Nephron progenitor cell (in vitro differentiated cells): ENCODE measurements around the gene EXOC4.

Source experiments
- DNase-seq: peaks from one replicate; pipeline ENCODE4 v3.0.0; 2021
- H3K27ac Mint-ChIP-seq: 2 replicates; pipeline ENCODE4 v1.8.0; 2021; ENCODE audit warnings: mild to moderate bottlenecking, moderate library complexity, mixed read lengths
- H3K27me3 Mint-ChIP-seq: 2 replicates; pipeline ENCODE4 v1.8.0; 2021; ENCODE audit warnings: mild to moderate bottlenecking, low read depth, mixed read lengths; ENCODE audit not compliant: poor library complexity
- H3K36me3 Mint-ChIP-seq: 2 replicates; pipeline ENCODE4 v1.8.0; 2021; ENCODE audit warnings: low read depth, mixed read lengths
- H3K4me1 Mint-ChIP-seq: 2 replicates; pipeline ENCODE4 v1.8.0; 2021; ENCODE audit warnings: mixed read lengths
- H3K4me3 Mint-ChIP-seq: 2 replicates; pipeline ENCODE4 v1.8.0; 2021; ENCODE audit warnings: mild to moderate bottlenecking, moderate library complexity, mixed read lengths
- H3K9me3 Mint-ChIP-seq: 2 replicates; pipeline ENCODE4 v1.8.0; 2021; ENCODE audit warnings: mild to moderate bottlenecking, moderate library complexity, mixed read lengths
- TF ChIP-seq, protein P1 (sequence below): fragments of 200-600 bp; sonication (generic); IDR thresholded peaks from 2 replicates; pipeline ENCODE4 v1.5.0; 2021; ENCODE audit warnings: antibody characterized with exemption

EXOC4 gene

GRCh38 chr7:133919810-133920209 lies 666.9 kb downstream of the EXOC4 start:
- TF ChIP-seq, protein P1, sequence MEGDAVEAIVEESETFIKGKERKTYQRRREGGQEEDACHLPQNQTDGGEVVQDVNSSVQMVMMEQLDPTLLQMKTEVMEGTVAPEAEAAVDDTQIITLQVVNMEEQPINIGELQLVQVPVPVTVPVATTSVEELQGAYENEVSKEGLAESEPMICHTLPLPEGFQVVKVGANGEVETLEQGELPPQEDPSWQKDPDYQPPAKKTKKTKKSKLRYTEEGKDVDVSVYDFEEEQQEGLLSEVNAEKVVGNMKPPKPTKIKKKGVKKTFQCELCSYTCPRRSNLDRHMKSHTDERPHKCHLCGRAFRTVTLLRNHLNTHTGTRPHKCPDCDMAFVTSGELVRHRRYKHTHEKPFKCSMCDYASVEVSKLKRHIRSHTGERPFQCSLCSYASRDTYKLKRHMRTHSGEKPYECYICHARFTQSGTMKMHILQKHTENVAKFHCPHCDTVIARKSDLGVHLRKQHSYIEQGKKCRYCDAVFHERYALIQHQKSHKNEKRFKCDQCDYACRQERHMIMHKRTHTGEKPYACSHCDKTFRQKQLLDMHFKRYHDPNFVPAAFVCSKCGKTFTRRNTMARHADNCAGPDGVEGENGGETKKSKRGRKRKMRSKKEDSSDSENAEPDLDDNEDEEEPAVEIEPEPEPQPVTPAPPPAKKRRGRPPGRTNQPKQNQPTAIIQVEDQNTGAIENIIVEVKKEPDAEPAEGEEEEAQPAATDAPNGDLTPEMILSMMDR = no peak
- H3K4me1 Mint-ChIP-seq = no peaks in the 10 kb centered on the region
- no peak for DNase-seq
- peaks cover 59% of the 10 kb centered on the region for H3K36me3 Mint-ChIP-seq
- H3K4me3 Mint-ChIP-seq = no peak overlapping the region
- H3K27me3 Mint-ChIP-seq = no peaks in the 10 kb centered on the region
- peaks cover 33% of the 10 kb centered on the region for H3K9me3 Mint-ChIP-seq
- no peak overlapping the region for H3K27ac Mint-ChIP-seq

- no peak overlapping the region for H3K27ac Mint-ChIP-seq
- no peaks in the 10 kb centered on the region for H3K27me3 Mint-ChIP-seq
- H3K4me1 Mint-ChIP-seq = no peaks in the 10 kb centered on the region
- DNase-seq = no peak
- H3K36me3 Mint-ChIP-seq = peaks cover 59% of the 10 kb centered on the region
- TF ChIP-seq, protein P1 = no peak
- peaks cover 33% of the 10 kb centered on the region for H3K9me3 Mint-ChIP-seq
- H3K4me3 Mint-ChIP-seq = no peak overlapping the region
Observed at GRCh38 chr7:133921635-133922182, 668.8 kb downstream of the EXOC4 start.

DNA sequence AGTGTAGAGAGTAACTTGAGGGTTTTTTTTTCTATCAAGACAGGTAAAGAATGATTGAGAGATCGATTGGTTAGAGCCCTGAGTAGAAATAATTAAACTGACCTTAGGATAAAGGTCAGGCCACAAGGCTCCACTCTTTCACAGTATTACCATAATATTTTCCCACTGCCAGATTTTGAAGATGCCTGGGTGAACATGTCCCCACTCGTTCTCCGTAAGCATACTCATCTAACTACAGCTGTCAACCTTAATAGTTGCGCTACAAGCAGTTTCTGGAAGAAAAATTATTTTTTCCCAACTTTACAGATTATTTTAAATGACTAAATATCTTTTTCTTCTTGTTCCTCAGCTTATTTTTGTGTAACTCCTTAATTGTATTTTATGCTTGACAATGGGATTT lies 671.1 kb downstream of the EXOC4 start:
- H3K4me1 Mint-ChIP-seq = no peaks in the 10 kb centered on the region
- H3K36me3 Mint-ChIP-seq = peaks cover 47% of the 10 kb centered on the region
- no peak for DNase-seq
- H3K27me3 Mint-ChIP-seq = no peaks in the 10 kb centered on the region
- H3K9me3 Mint-ChIP-seq = peaks cover 33% of the 10 kb centered on the region
- TF ChIP-seq, protein P1 = no peak
- H3K4me3 Mint-ChIP-seq = no peak overlapping the region
- H3K27ac Mint-ChIP-seq = no peak overlapping the region

- Mint-ChIP-seq H3K4me1 (peaks cover 10% of the 10 kb centered on the region), H3K36me3 (no peaks in the 10 kb centered on the region), H3K9me3 (no peaks in the 10 kb centered on the region), H3K27ac (no peak overlapping the region), H3K4me3 (no peak overlapping the region), H3K27me3 (no peaks in the 10 kb centered on the region)
- DNase-seq = no peak
- TF ChIP-seq, protein P1 = no peak
Observed at GRCh38 chr7:133931053-133931452, 678.2 kb downstream of the EXOC4 start.

DNA sequence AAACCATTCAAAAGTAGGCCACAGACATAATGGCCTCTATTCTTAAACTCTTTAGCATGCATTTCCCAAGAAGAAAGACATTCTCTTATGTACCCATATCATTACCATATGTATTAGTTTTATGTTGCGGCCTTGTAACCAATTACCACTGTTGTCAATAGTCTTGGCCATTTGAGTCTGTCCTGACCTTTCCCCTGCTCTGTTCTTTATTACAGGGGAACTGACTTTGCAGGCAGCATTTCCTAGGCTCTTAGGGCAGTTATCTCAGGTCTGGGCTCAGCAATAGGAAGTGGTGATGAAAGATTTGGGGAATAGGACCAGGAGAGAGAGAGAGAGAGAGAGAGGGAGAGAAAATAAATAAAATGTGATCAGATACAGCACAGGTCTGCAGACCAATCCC lies 679.7 kb downstream of the EXOC4 start:
- Mint-ChIP-seq H3K9me3 (no peaks in the 10 kb centered on the region), H3K27me3 (no peaks in the 10 kb centered on the region), H3K4me3 (no peak overlapping the region), H3K4me1 (peaks cover 10% of the 10 kb centered on the region), H3K36me3 (no peaks in the 10 kb centered on the region), H3K27ac (peak overlapping the region; percentile 10)
- TF ChIP-seq, protein P1 = no peak
- DNase-seq = no peak

- Mint-ChIP-seq H3K27me3 (no peaks in the 10 kb centered on the region), H3K9me3 (no peaks in the 10 kb centered on the region), H3K36me3 (peaks cover 16% of the 10 kb centered on the region), H3K27ac (no peak overlapping the region), H3K4me3 (no peak overlapping the region), H3K4me1 (peaks cover 10% of the 10 kb centered on the region)
- no peak for DNase-seq
- TF ChIP-seq, protein P1 = no peak
Observed at GRCh38 chr7:133934262-133934976, 681.5 kb downstream of the EXOC4 start.
